ENCODE results near the gene PTPRH. TPM values are rescaled to one million over a fixed set of nuclear protein-coding genes. Genes with fewer than 3 reads are reported as not detected.
"Not testable (repeated sequence)": the region's sequence is repeated elsewhere in the genome, so short reads cannot be mapped to it uniquely, and the experiment has no call there.

PTPRH gene
- total and polyA plus RNA-seq, 8 donors, result 5.3 to 83.9 (median 39.7) TPM

DNA sequence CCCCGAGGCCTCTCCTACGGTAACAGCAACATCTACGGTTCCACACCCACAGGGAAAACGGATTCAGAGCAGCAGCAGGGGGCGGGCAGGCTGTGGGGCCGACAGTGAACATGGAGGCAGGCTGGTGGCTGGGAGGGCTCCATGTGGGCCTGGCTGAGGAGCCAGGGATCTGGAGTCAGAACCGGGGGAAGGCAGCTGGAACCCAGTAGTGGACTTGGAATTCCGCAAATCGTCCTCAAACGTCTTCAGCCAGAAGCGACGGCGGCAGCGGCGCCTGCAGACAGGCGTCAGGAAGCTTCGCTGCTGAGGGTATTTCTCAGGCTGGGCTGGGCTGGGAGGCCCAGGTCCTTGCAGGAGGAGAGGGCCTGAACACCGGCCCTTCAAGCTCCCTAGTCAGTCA lies 17.5 kb upstream of the PTPRH start:
- peaks cover 34 to 72% (median 69%) of the 10 kb centered on the region in 4 donors for H3K36me3 ChIP-seq
- TF ChIP-seq POLR2A (IDR thresholded peaks at IDR 0.05), result no peak
- TF ChIP-seq EP300 (IDR thresholded peaks at IDR 0.05), result no peak
- no peak for TF ChIP-seq POLR2AphosphoS5 (IDR thresholded peaks at IDR 0.05)
- TF ChIP-seq, protein P1, sequence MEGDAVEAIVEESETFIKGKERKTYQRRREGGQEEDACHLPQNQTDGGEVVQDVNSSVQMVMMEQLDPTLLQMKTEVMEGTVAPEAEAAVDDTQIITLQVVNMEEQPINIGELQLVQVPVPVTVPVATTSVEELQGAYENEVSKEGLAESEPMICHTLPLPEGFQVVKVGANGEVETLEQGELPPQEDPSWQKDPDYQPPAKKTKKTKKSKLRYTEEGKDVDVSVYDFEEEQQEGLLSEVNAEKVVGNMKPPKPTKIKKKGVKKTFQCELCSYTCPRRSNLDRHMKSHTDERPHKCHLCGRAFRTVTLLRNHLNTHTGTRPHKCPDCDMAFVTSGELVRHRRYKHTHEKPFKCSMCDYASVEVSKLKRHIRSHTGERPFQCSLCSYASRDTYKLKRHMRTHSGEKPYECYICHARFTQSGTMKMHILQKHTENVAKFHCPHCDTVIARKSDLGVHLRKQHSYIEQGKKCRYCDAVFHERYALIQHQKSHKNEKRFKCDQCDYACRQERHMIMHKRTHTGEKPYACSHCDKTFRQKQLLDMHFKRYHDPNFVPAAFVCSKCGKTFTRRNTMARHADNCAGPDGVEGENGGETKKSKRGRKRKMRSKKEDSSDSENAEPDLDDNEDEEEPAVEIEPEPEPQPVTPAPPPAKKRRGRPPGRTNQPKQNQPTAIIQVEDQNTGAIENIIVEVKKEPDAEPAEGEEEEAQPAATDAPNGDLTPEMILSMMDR (IDR thresholded peaks at IDR 0.05), result no peak
- 76 to 86% (median 79%) methylated on average over 8 to 18 of the region's 18 CpGs for WGBS, 5 donors
- intact Hi-C loops (cut with DNase I; ENCODE audit: low total_unique reads), result no loop called here
- peak overlapping the region in 1 of 5 donors; percentile 78 for H3K27ac ChIP-seq
- no peaks in the 10 kb centered on the region for H3K27me3 ChIP-seq
- DNase-seq, result no peak
- H3K4me3 ChIP-seq, result no peak overlapping the region
- no peaks in the 10 kb centered on the region for H3K9me3 ChIP-seq
- peaks cover 7 to 28% (median 17%) of the 10 kb centered on the region in 4 donors for H3K4me1 ChIP-seq

DNA sequence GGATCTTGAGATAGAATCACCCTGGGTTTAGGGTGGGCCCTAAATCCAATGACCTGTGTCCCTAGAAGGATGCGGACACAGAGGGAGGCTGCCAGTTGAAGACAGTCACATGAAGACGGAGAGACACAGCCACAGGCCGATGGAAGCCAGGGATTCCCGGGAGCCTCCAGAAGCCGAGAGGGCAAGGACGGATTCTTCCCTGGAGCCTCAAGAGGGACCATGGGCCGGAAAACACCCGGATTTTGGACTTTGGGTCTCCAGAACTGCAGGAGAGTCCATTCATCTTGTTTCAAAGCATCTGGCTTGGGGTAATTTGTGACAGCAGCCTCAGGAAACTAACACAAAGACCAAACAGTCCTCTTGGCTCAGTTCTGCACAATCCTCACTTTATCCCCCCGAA lies 17.0 kb upstream of the PTPRH start:
- Histone ChIP-seq H3K36me3 (peaks cover 29 to 67% (median 64%) of the 10 kb centered on the region in 4 donors), H3K27ac (peak overlapping the region in 1 of 5 donors; percentile 78), H3K4me3 (no peak overlapping the region), H3K4me1 (peaks cover 7 to 28% (median 17%) of the 10 kb centered on the region in 4 donors), H3K27me3 (no peaks in the 10 kb centered on the region), H3K9me3 (no peaks in the 10 kb centered on the region)
- TF ChIP-seq, protein P1 (IDR thresholded peaks at IDR 0.05), result no peak
- TF ChIP-seq POLR2AphosphoS5 (IDR thresholded peaks at IDR 0.05) (no peak), EP300 (IDR thresholded peaks at IDR 0.05) (no peak), POLR2A (IDR thresholded peaks at IDR 0.05) (no peak)
- intact Hi-C loops (cut with DNase I; ENCODE audit: low total_unique reads), result no loop called here
- whole genome bisulfite sequencing, 5 donors, result 80 to 92% (median 87%) methylated on average over 7 to 9 of the region's 9 CpGs
- no peak for DNase-seq

DNA sequence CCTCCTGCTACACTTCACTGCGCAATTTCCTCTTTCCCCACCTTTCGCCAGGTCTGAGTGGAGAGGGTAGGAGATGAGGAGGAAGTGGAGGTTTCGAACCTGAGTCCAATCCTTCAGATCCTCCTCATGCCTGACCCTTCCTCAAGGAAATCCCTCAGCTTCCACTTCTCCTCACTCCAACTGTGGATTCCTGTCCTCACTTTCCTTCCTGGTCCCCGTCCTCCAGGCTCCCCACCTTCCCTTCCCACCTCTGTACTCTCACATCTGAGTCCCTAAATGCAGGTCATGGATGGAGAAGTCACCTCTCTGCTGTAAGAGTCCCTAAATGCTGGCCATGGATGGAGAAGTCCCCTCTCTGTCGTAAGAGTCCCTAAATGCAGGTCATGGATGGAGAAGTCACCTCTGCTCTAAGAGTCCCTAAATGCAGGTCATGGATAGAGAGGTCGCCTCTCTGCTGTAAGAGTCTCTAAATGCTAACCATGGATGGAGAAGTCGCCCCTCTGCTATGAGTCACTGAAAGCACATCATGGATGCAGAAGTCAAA lies 16.2 kb upstream of the PTPRH start:
- TF ChIP-seq EP300 (IDR thresholded peaks at IDR 0.05), result no peak
- TF ChIP-seq, protein P1 (IDR thresholded peaks at IDR 0.05), result no peak
- TF ChIP-seq POLR2AphosphoS5 (IDR thresholded peaks at IDR 0.05), result no peak
- no peak for TF ChIP-seq POLR2A (IDR thresholded peaks at IDR 0.05)
- peaks cover 0 to 4% (median 0%) of the 10 kb centered on the region in 4 donors for H3K9me3 ChIP-seq
- intact Hi-C loops (cut with DNase I; ENCODE audit: low total_unique reads), result no loop called here
- H3K36me3 ChIP-seq, result peaks cover 21 to 59% (median 56%) of the 10 kb centered on the region in 4 donors
- no peaks in the 10 kb centered on the region for H3K27me3 ChIP-seq
- no peak overlapping the region for H3K27ac ChIP-seq
- H3K4me3 ChIP-seq, result no peak overlapping the region
- whole genome bisulfite sequencing, 5 donors, result 88 to 91% (median 89%) methylated on average over 7 of the region's 7 CpGs
- no peak for DNase-seq
- peaks cover 7 to 28% (median 17%) of the 10 kb centered on the region in 4 donors for H3K4me1 ChIP-seq

DNA sequence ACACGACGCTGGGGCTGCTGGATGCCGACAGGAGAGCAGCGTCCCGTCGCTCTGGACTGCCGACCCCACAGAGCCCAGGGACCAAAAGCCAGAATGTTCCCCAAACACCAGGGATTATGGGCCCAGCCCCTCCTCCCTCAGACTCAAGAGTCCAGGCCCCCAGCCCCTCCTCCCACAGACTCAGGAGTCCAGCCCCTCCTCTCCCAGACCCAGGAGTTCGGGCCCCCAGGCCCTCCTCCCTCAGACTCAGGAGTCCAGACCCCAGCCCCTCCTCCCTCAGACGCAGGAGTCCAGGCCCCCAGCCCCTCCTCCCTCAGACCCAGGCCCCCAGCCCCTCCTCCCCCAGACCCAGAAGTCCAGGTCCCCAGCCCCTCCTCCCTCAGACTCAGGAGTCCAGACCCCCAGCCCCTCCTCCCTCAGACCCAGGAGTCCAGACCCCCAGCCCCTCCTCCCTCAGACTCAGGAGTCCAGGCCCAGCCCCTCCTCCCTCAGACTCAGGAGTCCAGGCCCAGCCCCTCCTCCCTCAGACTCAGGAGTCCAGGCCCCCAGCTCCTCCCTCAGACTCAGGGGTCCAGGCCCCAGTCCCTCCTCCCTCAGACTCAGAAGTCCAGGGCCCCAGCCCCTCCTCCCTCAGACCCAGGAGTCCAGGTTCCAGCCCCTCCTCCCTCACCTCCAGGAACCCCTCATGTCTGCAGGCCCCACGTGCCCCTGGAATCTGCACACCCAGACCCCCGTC lies 15.5 kb upstream of the PTPRH start:
- H3K27ac ChIP-seq; DNase-seq; H3K9me3 ChIP-seq; H3K4me3 ChIP-seq; intact Hi-C loops (cut with DNase I; ENCODE audit: low total_unique reads); H3K27me3 ChIP-seq: not testable (repeated sequence)
- H3K36me3 ChIP-seq, result peaks cover 15 to 52% (median 50%) of the 10 kb centered on the region in 4 donors
- peaks cover 7 to 26% (median 15%) of the 10 kb centered on the region in 4 donors for H3K4me1 ChIP-seq
- 59 to 78% (median 71%) methylated on average over 10 to 11 of the region's 11 CpGs for WGBS, 5 donors

All from stomach (tissue), 9 donors.